Sigmoid colon (tissue), 7 donors: Measurements from ENCODE around the gene MAP1A. TPM values are rescaled to one million over a fixed set of nuclear protein-coding genes. Genes with fewer than 3 reads are reported as not detected.

Source experiments
- DNase-seq: peaks from one replicate; pipeline ENCODE4 v3.0.0-alpha.2; 2019
- H3K27ac ChIP-seq, 4 donors: fragments of 200-600 bp; sonication (generic); one replicate each; pipeline ENCODE4 v1.5.1; 2016 to 2019; ENCODE audit warnings: mild to moderate bottlenecking in 1 of 4
- H3K27me3 ChIP-seq, 3 donors: fragments of 200-600 bp; sonication (generic); one replicate each; pipeline ENCODE4 v1.5.1; 2019; ENCODE audit warnings: mild to moderate bottlenecking in 1 of 3
- H3K36me3 ChIP-seq, 4 donors: fragments of 200-600 bp; sonication (generic); one replicate each; pipeline ENCODE4 v1.5.1; 2016 to 2019
- H3K4me1 ChIP-seq, 4 donors: fragments of 200-600 bp; sonication (generic); one replicate each; pipeline ENCODE4 v1.5.1; 2017 to 2019
- H3K4me3 ChIP-seq, 4 donors: fragments of 200-600 bp; sonication (generic); one replicate each; pipeline ENCODE4 v1.5.1; 2017 to 2019; ENCODE audit warnings: mild to moderate bottlenecking in 2 of 4, moderate library complexity in 1 of 4
- H3K9me3 ChIP-seq, 4 donors: fragments of 200-600 bp in 3 of 4; sonication (generic) in 3 of 4; one replicate each; pipeline versions ENCODE4 v1.5.1 to v1.6.1; 2013 to 2019
- EP300 ChIP-seq, 4 donors: sonication (generic); formaldehyde crosslinking; IDR thresholded peaks; one replicate each; pipeline ENCODE4 v1.6.1; 2017; ENCODE audit warnings: antibody characterized with exemption in 4 of 4
- POLR2A ChIP-seq, 2 donors: fragments of 450-650 bp; IDR thresholded peaks; one replicate each; pipeline ENCODE4 v1.6.1; 2016; ENCODE audit warnings: antibody characterized with exemption in 2 of 2, mild to moderate bottlenecking in 2 of 2, moderate library complexity in 2 of 2
- POLR2AphosphoS5 ChIP-seq, 4 donors: sonication (generic); formaldehyde crosslinking; IDR thresholded peaks; one replicate each; pipeline ENCODE4 v1.6.1; 2017; ENCODE audit warnings: antibody characterized with exemption in 4 of 4
- WGBS, 2 donors: extraction: QIAGEN DNeasy Blood & Tissue Kit; methylation state at CpG; one replicate each; pipeline ENCODE4 v1.1.7; 2013; 5-methylcytosine and 5-hydroxymethylcytosine counted together
- intact Hi-C: fragments of 100-400 bp; cut with DNase I; formaldehyde crosslinking; loops from one replicate; pipeline ENCODE4 v1.15.1; 2023
- polyA plus RNA-seq, 3 donors: library from polyadenylated mRNA; stranded (reverse); fragments of 200-250 nt; gene quantifications; one replicate each; pipeline ENCODE4 v1.2.3, GENCODE V29; 2013
- total RNA-seq, 4 donors: library from RNA; depleted of rRNA; stranded (reverse); fragments of >200 nt; gene quantifications; one replicate each; pipeline ENCODE4 v1.1.0, GENCODE V29; 2016
- TF ChIP-seq, protein P1 (sequence below), 4 experiments: fragments of 450-650 bp in 3 of 4; fragments of 200-600 bp in 1 of 4; IDR thresholded peaks; one replicate each; pipeline ENCODE4 v1.5.1; 2016 to 2019; ENCODE audit warnings: antibody characterized with exemption in 4 of 4, mild to moderate bottlenecking in 3 of 4, moderate library complexity in 2 of 4
- donor health status: healthy with polysubstance abuse.
- donor health status: Bipolar disorder and iron deficiency.
- donor health status: healthy.

Gene MAP1A
- total and polyA plus RNA-seq, 7 donors = 0.23 to 61.2 (median 25.2) TPM

DNA sequence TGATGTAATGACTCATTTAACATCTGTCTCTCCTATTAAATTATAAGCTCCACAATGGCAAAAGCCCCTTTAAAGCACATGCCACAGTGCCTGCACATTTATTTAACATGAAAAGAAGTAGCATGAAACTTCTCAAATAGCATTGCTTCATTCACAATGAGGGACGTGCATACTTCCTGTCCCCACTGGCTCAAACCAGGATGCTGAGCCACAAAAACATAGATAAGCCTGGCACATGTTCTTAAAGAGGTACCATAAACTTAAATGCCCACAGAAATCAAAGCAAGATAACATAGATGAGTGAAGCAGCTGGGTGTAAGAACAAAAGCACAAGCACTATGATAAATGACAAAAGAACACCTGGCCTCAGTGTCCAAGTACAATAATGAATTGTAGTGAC lies 28.2 kb upstream of the MAP1A start:
- 2 to 17% methylated on average over 1 of the region's 1 CpG for WGBS, 2 donors
- intact Hi-C loops = loop anchor here (5.0 kb wide), 1 partner anchor 33 kb away; no protein-coding TSS in a partner anchor
- Histone ChIP-seq H3K27ac (no peak overlapping the region), H3K4me1 (peaks cover 0 to 35% (median 22%) of the 10 kb centered on the region in 4 donors), H3K36me3 (peaks cover 0 to 54% (median 2%) of the 10 kb centered on the region in 4 donors), H3K4me3 (no peak overlapping the region), H3K9me3 (no peaks in the 10 kb centered on the region), H3K27me3 (no peaks in the 10 kb centered on the region)
- TF ChIP-seq POLR2AphosphoS5 (IDR thresholded peaks at IDR 0.05) (no peak), POLR2A (IDR thresholded peaks at IDR 0.05) (no peak), EP300 (IDR thresholded peaks at IDR 0.05) (no peak)
- TF ChIP-seq, protein P1, sequence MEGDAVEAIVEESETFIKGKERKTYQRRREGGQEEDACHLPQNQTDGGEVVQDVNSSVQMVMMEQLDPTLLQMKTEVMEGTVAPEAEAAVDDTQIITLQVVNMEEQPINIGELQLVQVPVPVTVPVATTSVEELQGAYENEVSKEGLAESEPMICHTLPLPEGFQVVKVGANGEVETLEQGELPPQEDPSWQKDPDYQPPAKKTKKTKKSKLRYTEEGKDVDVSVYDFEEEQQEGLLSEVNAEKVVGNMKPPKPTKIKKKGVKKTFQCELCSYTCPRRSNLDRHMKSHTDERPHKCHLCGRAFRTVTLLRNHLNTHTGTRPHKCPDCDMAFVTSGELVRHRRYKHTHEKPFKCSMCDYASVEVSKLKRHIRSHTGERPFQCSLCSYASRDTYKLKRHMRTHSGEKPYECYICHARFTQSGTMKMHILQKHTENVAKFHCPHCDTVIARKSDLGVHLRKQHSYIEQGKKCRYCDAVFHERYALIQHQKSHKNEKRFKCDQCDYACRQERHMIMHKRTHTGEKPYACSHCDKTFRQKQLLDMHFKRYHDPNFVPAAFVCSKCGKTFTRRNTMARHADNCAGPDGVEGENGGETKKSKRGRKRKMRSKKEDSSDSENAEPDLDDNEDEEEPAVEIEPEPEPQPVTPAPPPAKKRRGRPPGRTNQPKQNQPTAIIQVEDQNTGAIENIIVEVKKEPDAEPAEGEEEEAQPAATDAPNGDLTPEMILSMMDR (IDR thresholded peaks at IDR 0.05) = no peak
- DNase-seq = no peak

DNA sequence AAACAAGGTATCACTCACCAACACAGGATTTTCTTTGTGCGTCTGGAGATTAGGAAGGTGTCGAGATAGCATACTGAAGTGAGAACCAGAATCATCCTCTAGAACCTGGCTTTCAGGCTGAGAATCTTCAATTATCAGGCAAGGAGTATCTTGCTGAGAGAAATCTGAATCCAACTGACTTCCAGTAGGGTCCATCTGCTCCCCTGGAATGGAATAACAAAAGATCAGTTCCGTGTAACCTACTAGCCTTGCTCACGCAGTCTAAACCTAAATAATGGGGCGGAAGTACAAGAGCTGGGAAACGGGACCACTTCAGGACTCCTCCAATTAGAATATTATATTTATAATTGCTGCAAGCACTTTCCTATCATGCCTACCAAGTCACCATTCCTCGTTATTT lies 25.1 kb upstream of the MAP1A start:
- Histone ChIP-seq H3K4me1 (peaks cover 0 to 35% (median 22%) of the 10 kb centered on the region in 4 donors), H3K36me3 (peaks cover 0 to 28% (median 0%) of the 10 kb centered on the region in 4 donors), H3K27me3 (no peaks in the 10 kb centered on the region), H3K4me3 (peak overlapping the region; percentile 58 to 95 (median 92)), H3K27ac (peak overlapping the region; percentile 80 to 95 (median 86)), H3K9me3 (no peaks in the 10 kb centered on the region)
- DNase-seq = no peak
- intact Hi-C loops = loop anchor here (2.0 to 5.0 kb wide), 2 partner anchors 19 to 50 kb away; no protein-coding TSS in a partner anchor
- TF ChIP-seq, protein P1 (IDR thresholded peaks at IDR 0.05) = no peak
- TF ChIP-seq POLR2A (IDR thresholded peaks at IDR 0.05) (no peak), POLR2AphosphoS5 (IDR thresholded peaks at IDR 0.05) (no peak), EP300 (IDR thresholded peaks at IDR 0.05) (no peak)
- WGBS, 2 donors = 21 to 24% methylated on average over 7 of the region's 7 CpGs

DNA sequence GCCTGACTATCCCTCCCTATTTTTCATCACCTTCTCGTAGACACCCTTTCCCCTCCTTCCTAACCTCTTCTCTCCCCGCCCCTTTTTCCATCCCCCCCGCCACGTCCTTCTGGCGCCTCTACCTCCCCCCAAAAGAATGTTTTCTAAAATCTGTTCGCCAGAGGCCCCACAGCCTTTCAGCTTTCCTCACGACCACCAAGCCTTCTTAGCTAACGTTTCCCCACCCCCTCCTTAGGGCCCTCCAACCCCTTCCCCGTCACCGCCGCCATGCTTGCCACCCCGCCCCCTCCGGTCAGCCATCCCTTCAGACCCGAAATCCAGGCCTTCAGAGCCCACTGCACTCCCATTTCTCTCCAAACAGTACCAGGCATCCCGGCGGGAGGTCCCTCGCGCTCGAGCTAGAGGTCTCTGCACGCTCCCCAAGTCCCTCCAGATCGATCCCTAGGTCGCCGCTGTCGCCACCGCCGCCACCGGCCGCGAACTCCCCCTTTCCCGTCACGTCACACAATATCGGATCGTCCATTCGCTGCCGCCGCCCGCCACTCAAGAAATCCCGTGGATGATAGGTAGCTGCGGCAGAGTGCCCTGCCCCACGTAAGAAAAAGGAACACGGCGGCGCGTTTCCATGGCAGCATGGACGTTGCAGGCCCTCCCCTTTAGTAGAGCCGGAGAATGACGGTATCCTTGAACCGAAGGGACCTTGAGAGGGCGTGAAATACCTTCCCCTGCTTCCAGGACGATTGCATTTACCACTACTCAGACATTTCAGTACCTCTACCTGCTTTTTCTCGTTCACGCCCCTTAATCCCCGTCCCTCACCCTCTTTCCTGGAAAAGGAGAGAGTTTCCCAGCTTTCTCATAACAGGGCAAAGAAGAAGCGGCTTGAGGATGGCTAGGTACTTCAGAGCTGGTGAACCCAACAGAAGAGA lies 24.5 kb upstream of the MAP1A start, which contains the start of gene TP53BP1:
Gene TP53BP1 (minus strand): TSS at position 484 of the 929 bp plus-strand sequence. CDS start 113 bp downstream, at position 371.
- peaks cover 0 to 35% (median 22%) of the 10 kb centered on the region in 4 donors for H3K4me1 ChIP-seq
- peaks cover 0 to 21% (median 0%) of the 10 kb centered on the region in 4 donors for H3K36me3 ChIP-seq
- no peaks in the 10 kb centered on the region for H3K27me3 ChIP-seq
- peak within 1 kb of the TSS; percentile 80 to 95 (median 86) for H3K27ac ChIP-seq
- peak; percentile 99 for DNase-seq
- H3K4me3 ChIP-seq = peak within 1 kb of the TSS; percentile 58 to 95 (median 92)
- TF ChIP-seq, protein P1 (IDR thresholded peaks at IDR 0.05) = no peak
- TF ChIP-seq EP300 (IDR thresholded peaks at IDR 0.05) = peak in 1 of 4 donors; percentile 18
- TF ChIP-seq POLR2A (IDR thresholded peaks at IDR 0.05) = peak in 1 of 2 donors; percentile 11
- TF ChIP-seq POLR2AphosphoS5 (IDR thresholded peaks at IDR 0.05) = peak; percentile 83 to 86 (median 86)
- 1 to 2% methylated on average over 54 of the region's 54 CpGs for WGBS, 2 donors
- intact Hi-C loops = loop anchor here (2.0 to 5.0 kb wide), 2 partner anchors 18 to 51 kb away; no protein-coding TSS in a partner anchor
- no peaks in the 10 kb centered on the region for H3K9me3 ChIP-seq

DNA sequence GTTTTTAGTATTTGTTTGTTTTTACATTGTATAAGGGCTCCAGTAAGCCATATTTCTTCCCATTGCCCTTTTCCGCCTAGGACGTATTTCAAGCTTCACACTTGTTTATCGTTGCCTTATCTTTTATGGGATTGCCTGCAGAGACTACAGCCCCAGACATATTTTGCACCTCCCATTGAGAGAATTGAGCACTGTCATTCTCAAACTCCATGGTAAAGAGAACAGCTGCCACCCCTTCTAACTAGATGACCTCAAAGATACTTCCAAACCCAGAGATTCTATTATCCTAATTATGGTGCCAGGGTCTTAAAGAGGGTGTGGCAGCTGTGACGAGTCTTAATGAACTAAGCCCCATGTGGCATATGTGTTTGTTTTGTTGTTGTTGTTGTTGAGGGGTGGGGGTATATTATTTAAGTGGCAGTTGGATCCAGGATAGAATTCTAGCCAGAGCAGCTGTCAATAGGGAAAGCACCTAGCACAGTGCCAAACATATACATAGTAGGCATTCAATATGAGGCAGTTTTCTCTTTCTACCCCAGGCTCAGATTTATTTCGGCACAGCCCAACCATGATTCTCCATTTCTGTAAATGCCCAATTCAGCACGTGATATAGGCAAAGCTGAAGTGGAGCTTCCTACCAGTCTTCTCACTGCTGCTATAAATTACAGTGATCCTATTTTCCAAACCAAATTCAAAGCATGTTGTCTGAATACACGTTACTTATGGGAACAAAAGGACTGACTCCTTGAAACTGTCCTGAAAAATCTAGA lies 23.5 kb upstream of the MAP1A start:
- H3K9me3 ChIP-seq = no peaks in the 10 kb centered on the region
- H3K4me3 ChIP-seq = peak overlapping the region in 3 of 4 donors; percentile 58 to 95 (median 93)
- 35 to 64% methylated on average over 7 of the region's 7 CpGs for WGBS, 2 donors
- H3K4me1 ChIP-seq = peaks cover 0 to 34% (median 22%) of the 10 kb centered on the region in 4 donors
- H3K27me3 ChIP-seq = no peaks in the 10 kb centered on the region
- peak overlapping the region; percentile 80 to 95 (median 86) for H3K27ac ChIP-seq
- intact Hi-C loops = loop anchor here (2.0 to 5.0 kb wide), 2 partner anchors 17 to 52 kb away; no protein-coding TSS in a partner anchor
- H3K36me3 ChIP-seq = peaks cover 0 to 11% (median 0%) of the 10 kb centered on the region in 4 donors
- DNase-seq = no peak
- TF ChIP-seq POLR2A (IDR thresholded peaks at IDR 0.05) (no peak), POLR2AphosphoS5 (IDR thresholded peaks at IDR 0.05) (no peak), EP300 (IDR thresholded peaks at IDR 0.05) (no peak)
- TF ChIP-seq, protein P1 (IDR thresholded peaks at IDR 0.05) = no peak
